PC-9 (cell line): Measurements from ENCODE around the gene PPP1R7. TPM values are rescaled to one million over a fixed set of nuclear protein-coding genes. Genes with fewer than 3 reads are reported as not detected.

Experiments used
- BruUV-seq: library from RNA; stranded (reverse); fragments of 400-500 nt; replicated peaks from 2 replicates; lab custom pipeline; 2021; lab: Mats Ljungman, UMichigan
- CTCF ChIA-PET: fragments of 300-600 bp; sonication (Branson Sonifier 250); formaldehyde crosslinking; loops from one replicate; lab custom pipeline; 2022; ENCODE audit warnings: antibody characterized with exemption; lab: Charles Lee
- POLR2A ChIA-PET: fragments of 300-600 bp; sonication (Branson Sonifier 250); formaldehyde crosslinking; loops from one replicate; lab custom pipeline; 2022; ENCODE audit warnings: antibody characterized with exemption; ENCODE audit not compliant: unreplicated experiment; lab: Charles Lee
- DNase-seq, 2 experiments: peaks; one replicate each; pipeline versions ENCODE4 v3.0.0 to v3.0.0-alpha.2; 2015 to 2022; ENCODE audit warnings: mixed read lengths in 1 of 2
- H2AFZ ChIP-seq: fragments of 200-600 bp; sonication (generic); 2 replicates; pipeline ENCODE4 v1.8.1; 2017; ENCODE audit warnings: antibody characterized with exemption
- H3F3A ChIP-seq: fragments of 200-600 bp; sonication (generic); 2 replicates; pipeline ENCODE4 v1.8.1; 2017; ENCODE audit warnings: antibody characterized with exemption, mild to moderate bottlenecking, low read depth; ENCODE audit not compliant: insufficient read depth
- H3K27ac ChIP-seq: fragments of 200-600 bp; sonication (generic); 2 replicates; pipeline ENCODE4 v1.6.1; 2016; ENCODE audit warnings: mixed run types
- H3K27me3 ChIP-seq: fragments of 200-600 bp; sonication (generic); 2 replicates; pipeline ENCODE4 v1.6.1; 2016; ENCODE audit warnings: low read depth, mixed run types; ENCODE audit not compliant: insufficient read depth
- H3K36me3 ChIP-seq: fragments of 200-600 bp; sonication (generic); 2 replicates; pipeline ENCODE4 v1.6.1; 2016; ENCODE audit warnings: low read depth, mixed run types
- H3K4me1 ChIP-seq: fragments of 200-600 bp; sonication (generic); replicated peaks from 2 replicates; pipeline ENCODE4 v1.6.1; 2016; ENCODE audit warnings: mixed run types; ENCODE audit not compliant: insufficient read depth
- H3K4me2 ChIP-seq: fragments of 200-600 bp; sonication (generic); 2 replicates; pipeline ENCODE4 v1.6.1; 2017; ENCODE audit warnings: mixed run types
- H3K4me3 ChIP-seq: fragments of 200-600 bp; sonication (generic); 2 replicates; pipeline ENCODE4 v1.6.1; 2016; ENCODE audit warnings: mixed run types
- H3K79me2 ChIP-seq: fragments of 200-600 bp; sonication (generic); 2 replicates; pipeline ENCODE4 v1.6.1; 2017; ENCODE audit warnings: low read depth, mixed run types
- H3K9me2 ChIP-seq: fragments of 200-600 bp; sonication (generic); 2 replicates; pipeline ENCODE4 v1.8.1; 2017; ENCODE audit warnings: mild to moderate bottlenecking; ENCODE audit not compliant: insufficient read depth
- H3K9me3 ChIP-seq: fragments of 200-600 bp; sonication (generic); 2 replicates; pipeline ENCODE4 v1.8.1; 2016; ENCODE audit warnings: low read depth; ENCODE audit not compliant: insufficient read depth
- H4K20me1 ChIP-seq: fragments of 200-600 bp; sonication (generic); 2 replicates; pipeline ENCODE4 v1.8.1; 2017; ENCODE audit not compliant: insufficient read depth
- EZH2 ChIP-seq: fragments of 200-600 bp; sonication (generic); IDR thresholded peaks from 2 replicates; pipeline ENCODE4 v1.8.0; 2017; ENCODE audit warnings: antibody characterized with exemption, low read depth
- intact Hi-C: fragments of 100-400 bp; cut with micrococcal nuclease; formaldehyde crosslinking; loops from one replicate; pipeline ENCODE4 v1.10.0; 2022; ENCODE audit not compliant: unreplicated experiment
- total RNA-seq: library from RNA; stranded (reverse); gene quantifications from 2 replicates; pipeline ENCODE4 v1.2.3, GENCODE V29; 2021
- TF ChIP-seq, protein P1 (sequence below): fragments of 200-600 bp; sonication (generic); conservative IDR thresholded peaks from 2 replicates; pipeline ENCODE4 v1.6.1; 2017; ENCODE audit warnings: mixed run types, antibody characterized with exemption, mild to moderate bottlenecking, moderate library complexity

The PPP1R7 gene
- total RNA-seq, 1 experiment from 2014 or later: 113 TPM

- no peak overlapping the region for H3K4me2 ChIP-seq
- no peak overlapping the region for H3K27ac ChIP-seq
- 0 out of 2 replicates have a peak, but pooled peaks cover 6% of the 10 kb centered on the region for H3K36me3 ChIP-seq
- TF ChIP-seq EZH2: no peak
- TF ChIP-seq, protein P1, sequence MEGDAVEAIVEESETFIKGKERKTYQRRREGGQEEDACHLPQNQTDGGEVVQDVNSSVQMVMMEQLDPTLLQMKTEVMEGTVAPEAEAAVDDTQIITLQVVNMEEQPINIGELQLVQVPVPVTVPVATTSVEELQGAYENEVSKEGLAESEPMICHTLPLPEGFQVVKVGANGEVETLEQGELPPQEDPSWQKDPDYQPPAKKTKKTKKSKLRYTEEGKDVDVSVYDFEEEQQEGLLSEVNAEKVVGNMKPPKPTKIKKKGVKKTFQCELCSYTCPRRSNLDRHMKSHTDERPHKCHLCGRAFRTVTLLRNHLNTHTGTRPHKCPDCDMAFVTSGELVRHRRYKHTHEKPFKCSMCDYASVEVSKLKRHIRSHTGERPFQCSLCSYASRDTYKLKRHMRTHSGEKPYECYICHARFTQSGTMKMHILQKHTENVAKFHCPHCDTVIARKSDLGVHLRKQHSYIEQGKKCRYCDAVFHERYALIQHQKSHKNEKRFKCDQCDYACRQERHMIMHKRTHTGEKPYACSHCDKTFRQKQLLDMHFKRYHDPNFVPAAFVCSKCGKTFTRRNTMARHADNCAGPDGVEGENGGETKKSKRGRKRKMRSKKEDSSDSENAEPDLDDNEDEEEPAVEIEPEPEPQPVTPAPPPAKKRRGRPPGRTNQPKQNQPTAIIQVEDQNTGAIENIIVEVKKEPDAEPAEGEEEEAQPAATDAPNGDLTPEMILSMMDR: no peak
- H3K9me2 ChIP-seq: no peaks in the 10 kb centered on the region
- intact Hi-C loops: no loop called here
- no peaks in the 10 kb centered on the region for H4K20me1 ChIP-seq
- H2AFZ ChIP-seq: no peak overlapping the region
- H3F3A ChIP-seq: peaks cover 4% of the 10 kb centered on the region; the same call in 1 of the 2 replicates
- BruUV-seq: no TSS peak
- no peaks in the 10 kb centered on the region for H3K79me2 ChIP-seq
- H3K4me1 ChIP-seq: no peaks in the 10 kb centered on the region
- no peak overlapping the region for H3K4me3 ChIP-seq
- POLR2A ChIA-PET: no interaction called here
- CTCF ChIA-PET: no interaction called here
- no peaks in the 10 kb centered on the region for H3K9me3 ChIP-seq
- DNase-seq: peak in 1 of 2 experiments; percentile 31
- no peaks in the 10 kb centered on the region for H3K27me3 ChIP-seq
These were observed 29.6 kb downstream of the PPP1R7 start for GRCh38 chr2:241179899-241180298.

DNA sequence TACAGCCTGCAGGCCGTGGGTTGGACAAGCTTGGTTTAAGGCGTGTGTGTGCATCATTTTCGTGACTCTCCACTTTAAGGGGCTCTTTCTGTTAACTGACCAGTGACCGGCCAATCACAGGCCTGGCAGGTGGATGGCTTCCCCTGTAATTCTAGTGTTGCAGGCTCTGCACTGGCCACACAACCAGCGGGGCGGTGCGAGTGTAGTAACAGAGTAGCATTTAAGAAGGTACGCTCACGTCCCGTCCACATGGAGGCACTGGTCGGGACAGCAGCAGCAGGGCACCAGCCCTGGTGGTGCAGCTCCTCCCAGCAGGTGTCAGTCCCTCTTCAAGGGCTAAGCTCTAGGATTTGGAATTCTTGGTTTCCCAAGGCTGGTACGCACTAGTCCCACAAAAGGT is 30.2 kb downstream of the PPP1R7 start:
- no TSS peak for BruUV-seq
- ChIA-PET POLR2A (no interaction called here), CTCF (interaction anchor here (0.7 kb wide), 1 partner anchor 251 kb away, joined by 3 read pairs; no protein-coding TSS in a partner anchor)

GRCh38 chr2:241182126-241182525 is 31.9 kb downstream of the PPP1R7 start:
- TF ChIP-seq, protein P1: no peak
- no peak for TF ChIP-seq EZH2
- CTCF ChIA-PET: interaction anchor here (0.6 kb wide), 1 partner anchor 262 kb away, joined by 6 read pairs; no protein-coding TSS in a partner anchor
- no peak for DNase-seq

More for the DNA sequence above, 30.2 kb downstream of the PPP1R7 start:
- Histone ChIP-seq H3K4me2 (no peak overlapping the region), H3K4me1 (no peaks in the 10 kb centered on the region), H3K36me3 (0 out of 2 replicates have a peak, but pooled peaks cover 6% of the 10 kb centered on the region), H3K27ac (no peak overlapping the region), H3K79me2 (no peaks in the 10 kb centered on the region), H4K20me1 (no peaks in the 10 kb centered on the region), H3K9me3 (no peaks in the 10 kb centered on the region), H3K9me2 (no peaks in the 10 kb centered on the region), H3K27me3 (no peaks in the 10 kb centered on the region), H3F3A (peaks cover 4% of the 10 kb centered on the region; the same call in 1 of the 2 replicates), H3K4me3 (no peak overlapping the region), H2AFZ (no peak overlapping the region)
- peak in 1 of 2 experiments; percentile 26 for DNase-seq
- intact Hi-C loops: no loop called here
- TF ChIP-seq, protein P1: no peak
- no peak for TF ChIP-seq EZH2

More at GRCh38 chr2:241182126-241182525, 31.9 kb downstream of the PPP1R7 start:
- Histone ChIP-seq H3K79me2 (no peaks in the 10 kb centered on the region), H2AFZ (no peak overlapping the region), H4K20me1 (no peaks in the 10 kb centered on the region), H3K9me2 (no peaks in the 10 kb centered on the region), H3K36me3 (0 out of 2 replicates have a peak, but pooled peaks cover 6% of the 10 kb centered on the region), H3F3A (peaks cover 4% of the 10 kb centered on the region; the same call in 1 of the 2 replicates), H3K27me3 (no peaks in the 10 kb centered on the region), H3K4me2 (no peak overlapping the region), H3K4me3 (no peak overlapping the region), H3K9me3 (no peaks in the 10 kb centered on the region), H3K4me1 (no peaks in the 10 kb centered on the region), H3K27ac (no peak overlapping the region)
- intact Hi-C loops: no loop called here
- no TSS peak for BruUV-seq
- POLR2A ChIA-PET: no interaction called here
